ENCODE measurements around the gene PPM1H.

Gene PPM1H

GRCh38 chr12:62868820-62869219, 66.1 kb downstream of the PPM1H start:
- Mint-ChIP-seq H3K4me3 (no peak overlapping the region), H3K4me1 (peaks cover 39% of the 10 kb centered on the region), H3K36me3 (ENCODE audit: low read depth) (peaks cover 14% of the 10 kb centered on the region), H3K27ac (no peak overlapping the region), H3K27me3 (ENCODE audit: low read depth, poor library complexity) (peaks cover 2% of the 10 kb centered on the region), H3K9me3 (peaks cover 16% of the 10 kb centered on the region)
- DNase-seq: no peak
- TF ChIP-seq CTCF (IDR thresholded peaks at IDR 0.05): no peak

GRCh38 chr12:62866451-62867082, 68.4 kb downstream of the PPM1H start:
- Mint-ChIP-seq H3K27me3 (ENCODE audit: low read depth, poor library complexity) (peaks cover 6% of the 10 kb centered on the region), H3K9me3 (peaks cover 16% of the 10 kb centered on the region), H3K4me1 (peaks cover 46% of the 10 kb centered on the region), H3K27ac (peak overlapping the region; percentile 82), H3K4me3 (peak overlapping the region; percentile 21), H3K36me3 (ENCODE audit: low read depth) (peaks cover 14% of the 10 kb centered on the region)
- peak; percentile 10 for DNase-seq
- TF ChIP-seq CTCF (IDR thresholded peaks at IDR 0.05): no peak

GRCh38 chr12:62865937-62866336, 69.0 kb downstream of the PPM1H start:
- peaks cover 52% of the 10 kb centered on the region for H3K4me1 Mint-ChIP-seq
- H3K36me3 Mint-ChIP-seq (ENCODE audit: low read depth): peaks cover 10% of the 10 kb centered on the region
- no peak overlapping the region for H3K4me3 Mint-ChIP-seq
- peaks cover 6% of the 10 kb centered on the region for H3K27me3 Mint-ChIP-seq (ENCODE audit: low read depth, poor library complexity)
- peaks cover 12% of the 10 kb centered on the region for H3K9me3 Mint-ChIP-seq
- TF ChIP-seq CTCF (IDR thresholded peaks at IDR 0.05): no peak
- DNase-seq: peak; percentile 16
- H3K27ac Mint-ChIP-seq: peak overlapping the region; percentile 82

GRCh38 chr12:62865065-62865464, 69.9 kb downstream of the PPM1H start:
- H3K4me1 Mint-ChIP-seq: peaks cover 61% of the 10 kb centered on the region
- no peak overlapping the region for H3K4me3 Mint-ChIP-seq
- H3K9me3 Mint-ChIP-seq: peaks cover 3% of the 10 kb centered on the region
- no peak overlapping the region for H3K27ac Mint-ChIP-seq
- no peak for TF ChIP-seq CTCF (IDR thresholded peaks at IDR 0.05)
- H3K27me3 Mint-ChIP-seq (ENCODE audit: low read depth, poor library complexity): peaks cover 6% of the 10 kb centered on the region
- peaks cover 4% of the 10 kb centered on the region for H3K36me3 Mint-ChIP-seq (ENCODE audit: low read depth)
- DNase-seq: no peak

GRCh38 chr12:62862259-62862881, 72.6 kb downstream of the PPM1H start:
- Mint-ChIP-seq H3K4me1 (peaks cover 69% of the 10 kb centered on the region), H3K9me3 (no peaks in the 10 kb centered on the region), H3K27ac (no peak overlapping the region), H3K4me3 (no peak overlapping the region), H3K36me3 (ENCODE audit: low read depth) (no peaks in the 10 kb centered on the region), H3K27me3 (ENCODE audit: low read depth, poor library complexity) (peaks cover 6% of the 10 kb centered on the region)
- no peak for TF ChIP-seq CTCF (IDR thresholded peaks at IDR 0.05)
- no peak for DNase-seq

- H3K4me1 Mint-ChIP-seq: peaks cover 61% of the 10 kb centered on the region
- no peak for TF ChIP-seq CTCF (IDR thresholded peaks at IDR 0.05)
- no peak for DNase-seq
- no peaks in the 10 kb centered on the region for H3K9me3 Mint-ChIP-seq
- H3K27ac Mint-ChIP-seq: no peak overlapping the region
- no peaks in the 10 kb centered on the region for H3K36me3 Mint-ChIP-seq (ENCODE audit: low read depth)
- peaks cover 6% of the 10 kb centered on the region for H3K27me3 Mint-ChIP-seq (ENCODE audit: low read depth, poor library complexity)
- no peak overlapping the region for H3K4me3 Mint-ChIP-seq
These were observed 73.4 kb downstream of the PPM1H start for GRCh38 chr12:62861586-62861985.
